Endothelial cell of umbilical vein (primary cell): ENCODE measurements around the gene BUB1.

Experiments used
- EZH2 ChIP-seq: IDR thresholded peaks from 2 replicates; pipeline ENCODE4 v1.6.1; 2012; ENCODE audit warnings: borderline replicate concordance, low read depth, mild to moderate bottlenecking, moderate library complexity, low read length, inconsistent platforms; ENCODE audit not compliant: severe bottlenecking
- FOS ChIP-seq: IDR thresholded peaks from 2 replicates; pipeline ENCODE4 v1.6.1; 2011; ENCODE audit warnings: mild to moderate bottlenecking, low read length, moderate library complexity, borderline replicate concordance; ENCODE audit not compliant: insufficient read depth
- MYC ChIP-seq: IDR thresholded peaks from one replicate; pipeline ENCODE4 v1.6.1; 2011; ENCODE audit warnings: mild to moderate bottlenecking, low read depth, low read length
- POLR2A ChIP-seq: IDR thresholded peaks from 2 replicates; pipeline ENCODE4 v1.6.1; 2012; ENCODE audit warnings: low read depth, mild to moderate bottlenecking, control low read depth, low read length
- POLR2AphosphoS5 ChIP-seq: IDR thresholded peaks from 2 replicates; pipeline ENCODE4 v1.6.1; 2012; ENCODE audit warnings: low read depth, mild to moderate bottlenecking, control low read depth, low read length, moderate library complexity; ENCODE audit not compliant: insufficient read depth
- TF ChIP-seq, protein P1 (sequence below), 2 donors: IDR thresholded peaks; 1 replicate in 1 of 2; 2 replicates in 1 of 2; pipeline ENCODE4 v1.5.1; 2011; ENCODE audit warnings: low read length in 2 of 2, mild to moderate bottlenecking in 2 of 2, moderate library complexity in 2 of 2, control low read depth in 1 of 2, inconsistent platforms in 1 of 2, low read depth in 1 of 2; ENCODE audit not compliant: insufficient read depth in 1 of 2; ENCODE audit errors: extremely low read depth in 1 of 2

- TF ChIP-seq, protein P1, sequence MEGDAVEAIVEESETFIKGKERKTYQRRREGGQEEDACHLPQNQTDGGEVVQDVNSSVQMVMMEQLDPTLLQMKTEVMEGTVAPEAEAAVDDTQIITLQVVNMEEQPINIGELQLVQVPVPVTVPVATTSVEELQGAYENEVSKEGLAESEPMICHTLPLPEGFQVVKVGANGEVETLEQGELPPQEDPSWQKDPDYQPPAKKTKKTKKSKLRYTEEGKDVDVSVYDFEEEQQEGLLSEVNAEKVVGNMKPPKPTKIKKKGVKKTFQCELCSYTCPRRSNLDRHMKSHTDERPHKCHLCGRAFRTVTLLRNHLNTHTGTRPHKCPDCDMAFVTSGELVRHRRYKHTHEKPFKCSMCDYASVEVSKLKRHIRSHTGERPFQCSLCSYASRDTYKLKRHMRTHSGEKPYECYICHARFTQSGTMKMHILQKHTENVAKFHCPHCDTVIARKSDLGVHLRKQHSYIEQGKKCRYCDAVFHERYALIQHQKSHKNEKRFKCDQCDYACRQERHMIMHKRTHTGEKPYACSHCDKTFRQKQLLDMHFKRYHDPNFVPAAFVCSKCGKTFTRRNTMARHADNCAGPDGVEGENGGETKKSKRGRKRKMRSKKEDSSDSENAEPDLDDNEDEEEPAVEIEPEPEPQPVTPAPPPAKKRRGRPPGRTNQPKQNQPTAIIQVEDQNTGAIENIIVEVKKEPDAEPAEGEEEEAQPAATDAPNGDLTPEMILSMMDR (IDR thresholded peaks at IDR 0.05; ENCODE audit: extremely low read depth in 1 of 2, insufficient read depth in 1 of 2, low read depth in 1 of 2, low read length in 2 of 2) = no peak
- no peak for TF ChIP-seq POLR2AphosphoS5
- no peak for TF ChIP-seq MYC
- no peak for TF ChIP-seq POLR2A
- no peak for TF ChIP-seq FOS
- peak; percentile 21 for TF ChIP-seq EZH2
Observed at GRCh38 chr2:110713513-110714362, 35.9 kb upstream of the BUB1 start.
